ENCODE data around the gene MYO7A.

MYO7A gene

GRCh38 chr11:77230878-77231605 lies 103.0 kb downstream of the MYO7A start:
- Histone ChIP-seq H3K9me3 (ENCODE audit: control insufficient read depth, insufficient read depth, low read length) (no peaks in the 10 kb centered on the region), H3K4me2 (ENCODE audit: low read length) (no peak overlapping the region), H3F3A (ENCODE audit: control insufficient read depth, insufficient read depth) (no peaks in the 10 kb centered on the region), H3K36me3 (ENCODE audit: control insufficient read depth, low read length) (no peaks in the 10 kb centered on the region), H3K27me3 (ENCODE audit: control insufficient read depth, low read length) (peaks cover 6% of the 10 kb centered on the region), H3K4me1 (ENCODE audit: control insufficient read depth, low read length) (no peaks in the 10 kb centered on the region), H4K20me1 (ENCODE audit: control insufficient read depth, insufficient read depth, low read depth, low read length) (no peaks in the 10 kb centered on the region), H3K9me2 (replicated peaks; ENCODE audit: control insufficient read depth, low read length) (no peaks in the 10 kb centered on the region), H3K4me3 (ENCODE audit: low read length) (no peak overlapping the region), H3K79me2 (ENCODE audit: control insufficient read depth, low read length) (no peaks in the 10 kb centered on the region), H3K27ac (ENCODE audit: low read depth, low read length) (no peak overlapping the region)
- no peak for TF ChIP-seq EZH2phosphoT487 (IDR thresholded peaks at IDR 0.05; ENCODE audit: borderline replicate concordance, low read length)
- TF ChIP-seq CTCF (IDR thresholded peaks at IDR 0.05; ENCODE audit: low read depth, low read length, poor library complexity, severe bottlenecking) = no peak

- no peak overlapping the region for H3K4me3 ChIP-seq (ENCODE audit: low read length)
- H3K4me2 ChIP-seq (ENCODE audit: low read length) = no peak overlapping the region
- H3F3A ChIP-seq (ENCODE audit: control insufficient read depth, insufficient read depth) = no peaks in the 10 kb centered on the region
- no peaks in the 10 kb centered on the region for H3K9me3 ChIP-seq (ENCODE audit: control insufficient read depth, insufficient read depth, low read length)
- no peaks in the 10 kb centered on the region for H3K36me3 ChIP-seq (ENCODE audit: control insufficient read depth, low read length)
- H3K79me2 ChIP-seq (ENCODE audit: control insufficient read depth, low read length) = no peaks in the 10 kb centered on the region
- TF ChIP-seq CTCF (IDR thresholded peaks at IDR 0.05; ENCODE audit: low read depth, low read length, poor library complexity, severe bottlenecking) (no peak), EZH2phosphoT487 (IDR thresholded peaks at IDR 0.05; ENCODE audit: borderline replicate concordance, low read length) (no peak)
- no peaks in the 10 kb centered on the region for H3K4me1 ChIP-seq (ENCODE audit: control insufficient read depth, low read length)
- H4K20me1 ChIP-seq (ENCODE audit: control insufficient read depth, insufficient read depth, low read depth, low read length) = no peaks in the 10 kb centered on the region
- peaks cover 5% of the 10 kb centered on the region for H3K27me3 ChIP-seq (ENCODE audit: control insufficient read depth, low read length)
- H3K9me2 ChIP-seq (replicated peaks; ENCODE audit: control insufficient read depth, low read length) = no peaks in the 10 kb centered on the region
- no peak overlapping the region for H3K27ac ChIP-seq (ENCODE audit: low read depth, low read length)
These were observed 103.8 kb downstream of the MYO7A start for GRCh38 chr11:77231800-77232199.

- no peaks in the 10 kb centered on the region for H4K20me1 ChIP-seq (ENCODE audit: control insufficient read depth, insufficient read depth, low read depth, low read length)
- H3F3A ChIP-seq (ENCODE audit: control insufficient read depth, insufficient read depth) = no peaks in the 10 kb centered on the region
These were observed 104.2 kb downstream of the MYO7A start for GRCh38 chr11:77232242-77232641.

More at GRCh38 chr11:77232242-77232641, 104.2 kb downstream of the MYO7A start:
- no peaks in the 10 kb centered on the region for H3K9me2 ChIP-seq (replicated peaks; ENCODE audit: control insufficient read depth, low read length)
- H3K79me2 ChIP-seq (ENCODE audit: control insufficient read depth, low read length) = no peaks in the 10 kb centered on the region
- no peaks in the 10 kb centered on the region for H3K4me1 ChIP-seq (ENCODE audit: control insufficient read depth, low read length)
- H3K27me3 ChIP-seq (ENCODE audit: control insufficient read depth, low read length) = peaks cover 5% of the 10 kb centered on the region; the same call in 1 of the 2 replicates
- no peaks in the 10 kb centered on the region for H3K9me3 ChIP-seq (ENCODE audit: control insufficient read depth, insufficient read depth, low read length)
- H3K36me3 ChIP-seq (ENCODE audit: control insufficient read depth, low read length) = no peaks in the 10 kb centered on the region
- no peak overlapping the region for H3K27ac ChIP-seq (ENCODE audit: low read depth, low read length)
- H3K4me2 ChIP-seq (ENCODE audit: low read length) = no peak overlapping the region
- no peak for TF ChIP-seq CTCF (IDR thresholded peaks at IDR 0.05; ENCODE audit: low read depth, low read length, poor library complexity, severe bottlenecking)
- no peak for TF ChIP-seq EZH2phosphoT487 (IDR thresholded peaks at IDR 0.05; ENCODE audit: borderline replicate concordance, low read length)
- H3K4me3 ChIP-seq (ENCODE audit: low read length) = no peak overlapping the region
